GM21447 (cell line): ENCODE data around the gene GAP43.
A peak's percentile ranks its signal among the peaks of the same experiment; 100 is the strongest.

Experiments used
- ATAC-seq: cut with Tn5 transposase; IDR thresholded peaks from one replicate; pipeline ENCODE4 v1.9.1; 2021; ENCODE audit not compliant: unreplicated experiment

Gene GAP43

DNA sequence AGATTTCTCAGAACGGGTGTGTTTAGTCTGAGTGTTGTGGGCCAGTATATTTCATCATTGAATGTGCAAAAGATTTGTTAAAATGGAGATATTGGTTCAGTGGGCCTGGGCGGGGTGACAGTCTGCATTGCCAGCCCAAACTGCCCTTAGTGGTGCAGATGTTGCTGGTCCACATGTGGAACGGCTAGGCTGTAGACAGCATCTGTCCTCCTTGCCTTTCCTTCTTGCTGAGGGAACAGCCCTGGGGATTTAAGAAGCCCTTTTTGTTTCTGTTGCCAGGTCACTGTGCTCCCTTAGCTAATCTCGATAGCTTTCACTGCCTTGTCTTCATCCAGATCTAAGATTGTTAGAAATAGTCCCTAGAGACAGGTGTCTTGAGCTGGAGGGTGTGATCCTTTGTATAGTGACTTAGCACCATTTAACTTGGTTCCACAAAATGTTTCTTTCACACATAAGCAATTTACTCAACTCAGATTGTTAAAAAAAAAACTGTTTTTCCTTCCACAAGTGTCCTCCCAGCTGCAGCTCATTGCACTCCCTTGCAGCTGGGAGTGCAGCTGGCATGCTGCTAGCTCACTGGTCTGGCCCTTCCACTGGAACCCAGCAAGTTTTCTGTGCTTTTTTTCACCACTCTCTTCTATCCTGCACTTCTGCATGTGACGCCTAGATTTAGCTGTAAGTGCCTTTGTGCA is 37.5 kb downstream of the GAP43 start:
- no peak for ATAC-seq

DNA sequence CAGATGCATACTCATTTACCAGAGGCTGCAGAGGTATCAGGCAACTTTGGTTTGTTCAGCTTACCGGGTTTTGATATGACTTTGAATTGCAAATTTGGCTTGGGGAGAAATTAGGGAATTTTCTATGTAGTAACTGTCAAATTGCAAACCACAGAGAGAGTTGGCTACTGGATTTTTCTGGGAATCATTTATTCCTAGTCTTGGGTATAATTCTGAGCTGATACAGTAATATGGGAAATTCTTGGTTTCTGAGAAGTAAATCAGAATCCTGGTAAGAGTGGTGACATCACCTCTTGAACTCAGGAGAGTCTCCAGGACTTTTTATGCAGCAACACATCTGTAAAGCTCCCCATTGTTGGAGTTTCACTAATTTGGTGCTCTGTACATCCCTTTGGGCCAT is 39.0 kb downstream of the GAP43 start:
- ATAC-seq, result no peak

DNA sequence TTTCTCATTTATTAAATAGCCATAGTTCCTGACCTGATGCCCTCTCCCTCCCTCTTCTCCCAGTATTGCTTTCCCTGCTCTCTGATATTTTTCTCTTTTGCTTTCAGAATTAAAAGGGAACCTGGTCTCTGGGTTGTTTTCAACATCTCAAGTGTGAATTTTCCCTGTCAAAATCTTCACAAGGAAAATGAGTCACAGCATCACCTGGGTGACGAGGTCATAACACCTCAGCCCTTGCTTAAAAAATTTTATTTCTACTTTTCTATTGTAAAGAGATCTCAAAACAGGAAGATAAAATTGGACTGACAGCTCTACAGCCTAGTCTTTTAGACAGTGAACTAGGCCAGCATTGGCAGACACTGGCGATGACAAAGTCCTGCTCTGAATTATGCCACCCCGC is 40.1 kb downstream of the GAP43 start:
- ATAC-seq, result no peak

DNA sequence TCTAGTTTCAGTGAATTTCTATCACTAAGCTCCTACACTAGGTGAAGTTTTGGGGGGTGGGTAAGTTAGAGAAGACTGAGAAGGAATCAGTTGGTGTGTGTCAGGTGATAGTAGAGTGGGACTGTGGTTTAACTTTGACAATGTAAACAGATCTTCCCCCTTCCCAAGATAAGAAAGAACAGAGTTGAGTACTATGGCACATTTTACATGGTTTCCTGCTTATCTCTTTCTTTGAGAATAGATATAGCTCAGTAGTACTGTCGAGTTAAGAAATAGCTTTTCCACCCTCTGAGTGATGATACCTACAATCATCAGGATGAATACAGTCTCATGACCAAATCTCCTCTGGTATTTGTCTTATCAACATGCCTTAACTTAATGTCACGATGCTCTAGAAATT is 42.8 kb downstream of the GAP43 start:
- no peak for ATAC-seq

DNA sequence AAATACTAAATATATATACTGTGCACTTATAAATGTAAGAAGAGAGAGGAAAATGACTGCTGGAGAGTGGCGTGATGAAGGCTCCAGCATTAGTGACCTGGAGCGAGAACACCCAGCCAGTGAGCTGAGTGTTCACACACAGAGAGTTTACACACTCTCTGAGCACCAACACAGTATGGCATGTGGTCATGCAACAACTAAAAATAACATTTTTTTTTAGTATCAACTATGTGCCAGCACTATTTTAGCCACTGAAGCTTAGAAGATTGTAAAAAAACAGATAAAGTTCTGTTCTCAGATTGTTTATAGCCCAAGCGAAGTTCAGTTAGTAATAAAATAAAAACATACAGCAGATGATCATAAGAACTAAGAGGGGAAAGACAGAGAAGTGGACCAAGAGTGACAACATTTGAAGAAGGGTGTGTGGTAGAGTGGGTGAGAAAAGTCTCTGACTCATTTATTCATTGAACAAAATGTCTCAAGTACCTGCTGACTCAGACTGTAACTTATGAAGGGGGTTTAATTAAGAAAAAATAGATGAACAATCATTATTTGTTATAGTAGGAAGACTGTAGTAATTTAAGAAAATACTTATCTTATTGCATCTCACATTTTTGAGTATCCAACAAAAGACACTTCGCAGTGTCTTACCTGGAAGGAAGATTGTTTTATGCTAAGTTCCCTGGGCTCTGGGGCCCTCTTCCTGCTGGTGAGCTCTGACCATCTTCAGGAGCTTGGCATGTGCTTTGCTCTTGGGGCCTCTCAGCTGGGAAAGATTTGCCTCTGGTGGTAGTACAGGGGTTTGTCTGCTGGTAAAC is 43.8 kb downstream of the GAP43 start:
- no peak for ATAC-seq

DNA sequence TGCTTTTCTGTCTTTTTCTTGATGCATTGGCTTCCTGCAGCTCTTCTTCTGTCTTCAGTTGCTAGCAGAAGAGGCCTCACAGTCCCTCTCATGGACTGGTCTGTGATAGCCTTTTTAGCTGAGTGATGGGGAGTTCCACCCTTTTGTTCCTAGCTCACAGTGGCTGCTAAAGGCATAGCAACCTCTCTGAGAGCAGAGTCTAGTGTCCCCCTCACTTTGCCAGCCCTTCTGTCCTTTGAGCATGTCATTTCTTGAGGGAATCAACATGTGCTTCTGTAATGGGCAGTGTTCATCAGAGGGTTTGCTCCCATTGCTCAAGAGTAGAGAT is 44.4 kb downstream of the GAP43 start:
- ATAC-seq, result no peak

DNA sequence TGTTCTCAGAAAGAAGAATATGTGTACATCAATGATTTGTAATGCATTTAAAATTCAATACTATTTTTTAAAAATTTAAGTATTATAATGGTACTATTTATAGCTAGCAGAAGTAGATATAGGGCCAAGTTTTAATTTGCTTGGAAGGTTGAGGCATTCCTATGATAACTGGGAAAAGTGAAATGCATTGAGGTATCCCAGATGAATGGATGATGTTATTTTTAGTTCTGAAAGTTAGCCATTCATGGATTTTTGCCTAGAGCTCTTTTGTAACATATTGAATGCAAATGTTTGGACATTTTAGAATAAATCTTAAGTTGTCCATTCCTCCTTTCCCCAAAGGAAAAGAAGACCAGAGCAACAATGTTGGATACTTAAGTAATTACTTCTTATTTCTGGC is 47.6 kb downstream of the GAP43 start:
- no peak for ATAC-seq

DNA sequence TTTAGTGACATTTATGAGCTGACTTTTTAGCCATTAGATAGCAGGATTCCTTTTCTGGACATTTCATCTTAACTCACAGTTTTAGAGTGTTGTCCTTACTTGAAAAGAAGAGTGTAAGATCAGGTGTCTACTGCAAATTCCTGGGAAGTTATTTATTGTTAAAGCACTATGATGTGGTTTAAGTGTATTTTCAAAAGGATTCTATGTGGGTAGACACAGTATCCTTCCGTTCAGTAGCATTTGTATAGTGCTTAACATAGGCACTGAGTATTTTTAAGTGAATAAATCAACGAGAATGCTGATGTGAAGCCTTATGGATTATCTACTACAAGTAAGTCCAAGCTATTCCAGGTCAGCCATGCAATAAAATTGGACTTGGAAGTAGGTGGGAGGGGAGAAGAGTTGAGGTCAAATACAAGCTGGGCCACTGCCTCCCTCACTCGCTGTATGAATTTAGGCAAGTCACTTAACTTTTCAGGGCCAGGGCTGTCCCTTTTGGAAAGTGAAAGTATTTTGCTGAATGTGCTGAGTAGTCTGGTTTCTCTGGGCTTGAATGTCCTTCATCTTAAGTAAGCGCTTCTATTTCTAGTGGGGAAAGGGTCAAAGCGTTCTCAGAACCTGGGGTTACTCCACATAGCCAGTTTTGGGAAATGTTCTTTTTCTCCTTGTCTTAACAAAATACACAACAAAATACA is 48.6 kb downstream of the GAP43 start:
- no peak for ATAC-seq

DNA sequence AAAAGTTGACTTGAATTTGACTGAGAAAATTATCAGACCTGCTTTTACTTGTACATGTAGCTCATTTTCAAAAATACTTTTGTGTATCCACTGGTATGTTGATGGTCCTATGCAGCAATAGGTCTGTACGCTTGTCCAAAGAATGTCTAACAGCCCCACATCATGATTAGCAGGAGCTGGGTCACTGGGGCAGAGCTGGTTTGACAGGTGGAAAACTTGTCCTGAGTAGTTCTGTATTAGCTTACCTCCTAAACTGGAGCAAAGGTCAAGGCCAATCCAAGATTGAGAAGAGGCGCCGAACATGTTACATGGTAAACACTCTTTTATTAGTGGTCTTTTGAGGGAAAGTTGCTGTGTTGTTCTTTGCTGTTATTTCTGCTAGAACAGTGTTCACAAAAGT is 50.6 kb downstream of the GAP43 start:
- ATAC-seq, result no peak

DNA sequence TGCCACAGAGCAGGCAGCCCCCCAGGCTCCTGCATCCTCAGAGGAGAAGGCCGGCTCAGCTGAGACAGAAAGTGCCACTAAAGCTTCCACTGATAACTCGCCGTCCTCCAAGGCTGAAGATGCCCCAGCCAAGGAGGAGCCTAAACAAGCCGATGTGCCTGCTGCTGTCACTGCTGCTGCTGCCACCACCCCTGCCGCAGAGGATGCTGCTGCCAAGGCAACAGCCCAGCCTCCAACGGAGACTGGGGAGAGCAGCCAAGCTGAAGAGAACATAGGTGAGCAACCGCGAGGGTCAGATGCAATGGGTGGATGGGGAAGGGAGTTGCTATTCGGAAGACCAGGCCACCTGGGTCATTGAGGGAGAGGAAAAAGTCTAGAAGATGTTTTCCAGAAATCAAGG is 53.0 kb downstream of the GAP43 start:
- ATAC-seq, result no peak

DNA sequence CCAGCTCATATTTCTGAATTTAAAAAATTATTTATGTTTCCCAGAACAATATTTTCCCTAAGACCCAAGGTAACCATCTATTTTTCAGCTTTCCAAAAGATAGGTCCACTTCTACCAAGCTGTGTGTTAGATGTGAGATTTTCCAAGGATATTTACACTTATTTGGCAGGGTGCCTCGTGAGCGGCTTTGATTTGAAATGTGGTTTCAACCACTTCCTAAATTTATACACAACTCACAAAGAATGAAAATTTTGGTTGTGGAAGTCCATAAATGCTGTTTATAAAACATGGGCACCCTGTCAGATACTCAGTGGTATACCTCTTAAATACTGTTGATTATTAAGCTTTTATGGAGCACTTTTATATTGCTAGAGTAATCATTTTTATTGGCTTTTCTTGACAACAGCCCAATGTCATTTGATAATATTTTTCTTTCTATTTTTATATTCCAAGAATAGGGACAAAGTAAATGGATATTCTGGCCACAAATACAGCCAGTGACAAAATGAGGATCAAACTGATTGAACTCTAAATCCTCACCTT is 57.6 kb downstream of the GAP43 start:
- no peak for ATAC-seq

DNA sequence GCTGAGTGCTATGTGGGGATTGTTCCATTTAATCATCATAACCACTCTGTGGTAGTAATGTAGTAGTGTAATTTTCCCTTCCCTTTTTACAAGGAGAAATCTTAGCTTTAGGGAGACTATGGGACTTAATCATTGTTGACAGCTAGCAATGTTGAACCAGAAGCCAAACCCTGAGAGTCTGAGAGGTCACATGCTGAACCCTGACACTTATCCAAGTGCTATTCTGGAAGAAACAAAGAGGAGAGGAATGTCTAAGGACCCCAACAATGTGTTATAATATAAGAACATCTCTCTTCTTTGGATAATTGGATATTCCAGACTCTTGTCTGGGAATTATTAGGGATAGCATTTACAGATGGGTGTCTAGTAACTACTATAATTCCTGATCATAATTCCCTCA is 58.4 kb downstream of the GAP43 start:
- ATAC-seq, result no peak

DNA sequence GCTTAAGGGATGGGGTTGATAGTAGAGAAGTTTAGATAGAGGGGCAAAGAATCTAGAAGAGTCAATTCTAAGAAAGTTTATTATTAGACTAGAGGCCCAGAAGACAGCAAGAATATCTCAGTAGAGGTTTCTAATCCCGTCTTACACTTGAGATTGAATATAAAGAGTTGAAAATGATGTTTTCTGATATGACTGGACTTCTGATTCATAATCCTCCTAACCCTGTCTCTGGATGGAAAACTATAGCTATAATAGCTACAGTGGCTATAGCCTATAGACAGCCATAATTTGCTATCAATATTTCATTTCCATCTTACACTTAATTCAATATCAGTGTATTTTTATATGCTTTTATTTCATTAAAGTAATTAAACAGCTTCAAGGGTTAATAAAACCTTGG is 60.0 kb downstream of the GAP43 start:
- no peak for ATAC-seq

DNA sequence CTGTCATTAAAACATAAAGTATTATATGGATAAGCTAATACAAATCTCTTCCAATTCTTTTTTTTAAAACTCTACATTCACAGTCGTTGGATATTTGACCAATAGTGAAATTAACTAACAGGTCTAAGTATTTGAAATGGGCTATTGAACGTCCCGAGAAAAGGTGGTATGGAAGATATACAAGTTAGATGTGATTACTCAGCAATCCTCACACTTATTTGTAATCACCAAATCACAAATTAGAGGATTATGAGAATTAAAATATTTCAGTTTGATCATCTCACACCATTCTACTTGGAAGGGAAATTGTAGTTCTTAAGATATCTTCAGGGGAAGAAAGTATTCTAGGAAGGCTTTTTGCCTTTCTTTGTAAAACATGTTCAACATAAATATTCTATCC is 60.5 kb downstream of the GAP43 start:
- no peak for ATAC-seq

DNA sequence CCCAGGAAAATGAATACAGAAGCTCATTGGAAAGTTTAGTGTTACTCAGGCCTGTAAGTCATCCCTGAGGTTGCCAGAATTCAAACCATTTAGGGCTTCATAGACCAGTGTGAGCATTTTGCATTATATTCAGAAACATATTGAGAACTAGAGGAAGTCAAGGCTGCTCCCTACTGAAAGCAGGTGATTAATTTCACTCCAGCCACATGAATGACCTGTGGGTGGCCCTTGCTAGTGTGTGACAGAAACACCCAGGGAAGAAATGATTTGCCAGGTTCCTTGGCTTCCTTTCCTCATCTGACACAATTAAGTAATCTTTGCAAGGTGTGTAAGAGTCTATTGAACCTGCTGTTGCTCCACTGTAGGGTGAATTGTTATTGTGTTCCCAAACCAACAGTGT is 61.8 kb downstream of the GAP43 start:
- ATAC-seq, result peak; percentile 71

DNA sequence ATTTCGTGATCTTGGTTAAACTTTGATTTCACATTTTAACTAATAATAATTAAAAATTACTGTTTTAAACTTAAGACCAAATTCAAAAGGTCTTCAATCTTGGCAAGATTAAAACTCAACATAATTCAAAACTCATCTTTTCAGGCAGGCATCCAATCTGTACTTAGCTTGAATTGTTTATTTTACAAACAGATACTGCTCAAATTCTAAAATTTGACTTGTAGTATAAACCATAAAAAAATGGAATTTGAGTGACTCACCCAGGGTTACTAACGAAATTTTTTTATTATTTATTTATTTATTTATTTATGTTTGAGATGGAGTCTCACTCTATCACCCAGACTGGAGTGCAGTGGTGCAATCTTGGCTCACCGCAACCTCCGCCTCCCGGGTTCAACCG is 64.4 kb downstream of the GAP43 start:
- no peak for ATAC-seq

DNA sequence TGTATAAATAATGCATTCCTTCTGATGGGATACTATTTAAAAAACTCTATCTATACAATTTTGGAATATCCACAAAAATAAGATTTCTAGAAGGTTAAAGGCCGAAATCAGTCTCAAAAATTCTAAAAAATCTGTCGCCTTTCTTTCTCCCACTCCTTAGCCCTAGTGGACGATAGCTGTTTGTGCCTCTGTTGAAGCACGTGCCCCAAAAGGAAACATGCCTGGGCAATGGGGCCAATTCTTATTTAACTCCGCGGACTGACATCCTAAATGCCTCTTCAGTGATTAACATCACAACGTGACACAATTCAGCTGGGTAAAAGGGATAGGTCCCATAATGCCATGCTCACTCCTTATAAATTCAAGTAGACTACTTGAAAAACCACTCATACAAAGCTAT is 65.1 kb downstream of the GAP43 start:
- no peak for ATAC-seq

DNA sequence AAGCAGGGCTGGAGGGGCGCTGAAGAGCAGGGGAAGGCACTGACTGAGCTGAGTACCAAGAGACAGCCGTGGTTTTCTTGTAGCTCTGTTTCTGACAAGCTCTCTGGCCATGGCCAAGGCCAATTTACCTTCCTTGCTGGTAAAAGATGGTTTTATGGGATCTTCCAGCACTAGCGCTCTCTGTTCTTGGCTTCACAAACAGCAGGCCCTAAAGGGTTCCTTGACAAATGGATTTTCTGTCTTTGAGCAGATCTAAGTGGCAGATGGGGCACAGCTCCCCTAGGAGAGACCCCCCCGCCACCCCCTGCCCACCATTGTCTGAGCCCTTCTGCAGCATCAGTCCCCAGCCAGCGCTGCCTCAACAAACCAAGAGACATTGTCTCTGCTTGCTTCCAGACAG is 66.6 kb downstream of the GAP43 start:
- ATAC-seq, result no peak

DNA sequence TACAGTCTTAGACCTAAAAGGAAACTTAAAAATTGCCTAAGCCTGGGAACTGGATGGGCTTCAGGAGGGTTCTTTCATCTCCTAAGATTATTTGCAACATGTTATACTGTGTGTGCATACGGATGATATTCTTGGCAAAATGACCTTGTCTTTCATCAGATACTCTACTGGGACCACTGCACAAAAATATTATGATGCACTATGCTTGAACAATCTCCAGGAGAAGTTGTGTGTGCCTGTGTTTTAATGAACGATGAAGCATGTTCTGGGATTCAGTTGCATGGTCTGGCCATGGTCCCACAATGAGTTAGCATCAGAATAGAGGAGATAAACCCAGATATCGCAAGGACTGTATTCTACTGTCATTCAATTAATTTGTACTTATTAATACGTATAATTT is 68.7 kb downstream of the GAP43 start:
- ATAC-seq, result no peak

DNA sequence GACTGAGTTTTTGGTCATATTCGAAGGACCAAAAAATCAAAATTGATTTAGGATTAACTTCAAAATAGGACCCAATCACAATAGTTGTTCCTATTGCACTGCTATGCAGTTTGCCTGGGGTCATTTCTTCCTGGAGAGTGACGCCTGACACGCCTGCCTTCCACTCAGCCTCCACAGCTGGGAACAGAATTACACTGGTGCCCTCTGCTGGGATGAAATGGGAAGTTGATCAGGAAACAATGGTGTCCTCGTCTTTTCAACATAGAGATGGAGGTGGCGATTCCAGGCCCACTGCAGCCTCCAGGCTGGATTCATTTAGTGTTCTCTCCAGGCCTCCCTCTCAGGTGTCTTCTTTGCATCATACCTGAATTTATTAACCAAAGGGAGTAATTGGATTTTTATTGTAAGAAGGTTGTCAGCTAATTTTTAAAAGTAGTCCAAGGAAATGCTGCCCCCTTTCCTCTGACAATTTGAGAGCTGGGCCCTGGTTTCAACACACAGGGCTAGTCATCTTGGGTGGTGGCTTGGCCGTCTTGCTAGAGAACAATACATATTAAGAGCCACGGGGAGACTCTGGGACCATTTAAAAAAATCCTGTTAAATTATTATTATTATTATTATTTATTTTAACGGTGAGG is 69.7 kb downstream of the GAP43 start:
- ATAC-seq, result peak; percentile 96

DNA sequence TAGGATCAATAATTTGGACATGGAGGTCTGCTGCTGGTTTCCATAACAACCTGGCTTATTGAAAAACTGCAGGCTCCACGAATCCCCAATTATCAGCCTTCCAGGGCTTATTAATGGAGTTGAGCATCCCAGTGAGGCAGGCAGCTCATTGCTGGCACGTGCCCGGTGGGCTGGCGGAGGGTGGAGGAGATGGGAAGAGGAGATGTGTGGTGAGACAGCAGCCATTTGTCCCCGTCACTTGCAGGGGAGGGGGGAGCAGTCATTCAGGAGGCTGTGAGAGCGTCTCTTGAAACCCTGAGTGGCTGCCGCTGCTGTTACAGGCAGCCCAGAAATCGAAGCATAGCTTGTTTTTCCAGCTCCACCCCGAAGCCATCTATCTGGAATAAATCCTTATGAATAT is 70.6 kb downstream of the GAP43 start:
- ATAC-seq, result no peak

DNA sequence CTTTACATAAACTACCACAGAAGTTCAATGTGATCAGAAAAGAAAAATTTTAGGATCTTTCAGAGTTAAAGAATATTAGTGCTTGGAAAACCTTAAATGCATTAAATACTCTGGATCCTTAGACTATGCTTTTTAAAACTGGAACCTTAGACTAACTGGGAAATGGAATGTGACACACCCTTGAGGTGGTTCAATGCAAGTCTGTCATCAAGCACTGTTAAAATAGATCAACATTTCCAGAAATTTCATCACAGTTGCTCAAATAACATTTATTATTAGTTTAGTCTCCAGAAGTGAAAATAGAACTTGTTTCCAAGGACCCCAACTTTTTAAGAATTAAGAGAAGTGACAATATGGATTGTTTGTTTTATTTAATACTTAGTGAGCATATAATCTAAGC is 71.8 kb downstream of the GAP43 start:
- ATAC-seq, result no peak
